SHP77 treated with DMSO at 0.1 percent for 48 hours (cell line): ENCODE data around the gene DNASE1L1.

Experiments used
- DNase-seq: peaks from one replicate; lab custom pipeline; 2025; lab: John Stamatoyannopoulos, UW

The DNASE1L1 gene

GRCh38 chrX:154436374-154436982, 27.4 kb upstream of the DNASE1L1 start:
- no peak for DNase-seq

DNA sequence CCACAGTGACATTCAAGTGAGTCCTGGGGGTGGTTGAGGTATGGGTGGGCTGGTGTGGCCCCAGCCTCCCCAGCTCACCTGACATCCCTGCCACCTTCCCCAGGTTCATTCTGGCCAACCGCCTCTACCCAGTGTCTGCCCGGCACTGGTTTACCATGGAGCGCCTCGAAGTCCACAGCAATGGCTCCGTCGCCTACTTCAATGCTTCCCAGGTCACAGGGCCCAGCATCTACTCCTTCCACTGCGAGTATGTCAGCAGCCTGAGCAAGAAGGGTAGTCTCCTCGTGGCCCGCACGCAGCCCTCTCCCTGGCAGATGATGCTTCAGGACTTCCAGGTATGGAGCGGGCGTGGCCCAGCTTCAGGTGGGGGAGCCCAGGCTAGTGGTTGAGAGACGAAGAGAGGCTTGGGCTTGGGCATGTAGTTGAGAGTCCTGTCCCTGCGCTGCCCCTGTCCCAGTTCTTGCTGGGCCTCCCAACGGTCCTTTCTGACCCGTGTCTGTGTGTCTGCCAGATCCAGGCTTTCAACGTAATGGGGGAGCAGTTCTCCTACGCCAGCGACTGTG, 26.2 kb upstream of the DNASE1L1 start:
- DNase-seq = no peak

DNA sequence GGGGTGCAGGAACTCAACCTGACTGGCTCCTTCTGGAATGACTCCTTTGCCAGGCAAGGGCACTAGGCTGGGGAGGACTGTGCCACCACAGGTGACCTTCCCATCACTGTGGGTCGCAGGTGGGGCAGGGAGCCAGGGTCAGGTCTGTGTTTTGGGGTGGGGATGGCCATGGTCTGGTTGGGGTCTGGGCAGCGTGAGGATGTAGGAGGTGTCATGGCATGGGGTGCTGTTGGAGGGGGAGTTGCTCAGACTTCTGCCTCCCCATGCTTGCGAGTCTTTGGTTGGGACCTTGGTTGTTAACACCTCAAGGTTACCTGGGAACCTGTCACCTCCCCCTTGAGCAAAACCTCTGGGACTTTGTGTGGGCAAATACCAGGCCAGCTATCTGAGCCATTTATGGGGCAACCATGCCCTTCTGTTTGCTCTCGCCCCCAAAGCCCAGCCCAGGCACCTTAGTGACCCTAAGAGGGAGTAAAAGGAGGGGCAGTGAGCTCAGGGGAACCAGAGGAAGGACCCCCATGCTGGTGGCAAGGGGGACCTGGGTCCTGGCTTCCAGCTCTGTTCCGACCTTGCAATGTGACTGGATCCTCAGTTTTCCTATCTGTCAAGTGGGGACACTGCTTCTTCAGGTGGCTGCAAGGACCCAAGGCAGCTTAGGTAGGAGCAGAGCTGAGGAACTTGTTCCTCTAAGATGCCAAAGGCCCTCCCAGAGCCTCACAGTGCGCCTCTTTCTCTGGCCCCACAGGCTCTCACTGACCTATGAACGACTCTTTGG, 25.5 kb upstream of the DNASE1L1 start:
- DNase-seq = no peak

DNA sequence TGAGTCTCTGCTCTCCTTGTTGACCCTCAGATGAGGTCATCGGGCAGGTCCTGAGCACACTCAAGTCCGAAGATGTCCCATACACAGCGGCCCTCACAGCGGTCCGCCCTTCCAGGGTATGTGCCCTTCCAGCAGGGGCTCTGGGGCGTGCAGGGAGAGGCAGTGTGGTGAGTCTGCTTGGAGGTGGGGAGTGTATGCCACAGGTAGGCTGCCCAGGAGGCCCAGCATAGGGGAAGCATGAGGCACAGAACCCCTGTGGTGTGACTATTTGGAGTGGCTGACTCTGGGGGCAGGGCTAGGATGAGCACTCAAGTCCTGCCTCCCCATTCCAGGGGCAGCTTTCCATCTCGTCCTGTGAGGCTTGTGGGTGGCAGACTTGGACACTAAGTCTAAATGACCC, 24.6 kb upstream of the DNASE1L1 start:
- DNase-seq = no peak

- no peak for DNase-seq
These were observed 23.2 kb upstream of the DNASE1L1 start for GRCh38 chrX:154432210-154432609.

- no peak for DNase-seq
These were observed 22.3 kb upstream of the DNASE1L1 start for GRCh38 chrX:154431341-154431740.

DNA sequence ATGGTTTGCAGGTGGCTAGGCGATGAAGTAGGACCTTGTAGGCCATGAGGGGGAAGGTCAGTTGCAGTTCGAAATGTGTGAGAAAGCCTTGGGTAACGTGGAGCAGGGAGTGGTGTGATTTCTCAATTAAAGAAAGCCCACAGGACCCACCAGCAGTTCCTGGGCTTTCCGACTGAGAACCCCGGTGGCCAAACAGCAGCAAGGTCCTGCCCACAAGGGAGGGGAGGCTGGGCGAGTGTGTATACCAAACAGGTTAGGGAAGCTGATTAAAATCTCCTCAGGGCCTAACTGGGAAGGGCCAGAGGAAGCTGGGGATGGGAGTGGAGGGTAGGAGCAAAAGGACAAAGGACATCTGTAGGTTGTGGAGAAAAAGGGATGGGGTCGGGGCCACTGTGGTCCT, 21.9 kb upstream of the DNASE1L1 start:
- DNase-seq = no peak

DNA sequence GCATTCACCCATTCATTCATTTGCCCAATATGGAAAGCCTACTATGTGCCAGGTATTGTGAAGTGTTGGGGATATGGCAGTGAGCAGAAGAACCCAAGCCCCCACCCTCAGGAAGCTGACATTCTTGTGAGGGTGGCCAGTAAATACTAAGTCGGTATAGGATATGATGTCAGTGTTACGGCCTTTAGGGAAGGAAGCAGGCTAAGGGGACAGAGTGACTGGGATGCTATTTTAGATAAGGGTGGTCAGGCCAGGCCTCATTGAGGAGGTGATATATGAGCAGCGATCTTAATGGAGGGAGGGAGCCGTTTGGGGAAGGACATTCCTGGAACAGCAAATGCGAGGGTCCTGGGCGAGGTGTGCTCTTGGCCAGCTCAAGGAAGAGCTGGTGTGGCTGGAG, 21.4 kb upstream of the DNASE1L1 start:
- DNase-seq = no peak

- no peak for DNase-seq
These were observed 20.7 kb upstream of the DNASE1L1 start for GRCh38 chrX:154429711-154430110.

DNA sequence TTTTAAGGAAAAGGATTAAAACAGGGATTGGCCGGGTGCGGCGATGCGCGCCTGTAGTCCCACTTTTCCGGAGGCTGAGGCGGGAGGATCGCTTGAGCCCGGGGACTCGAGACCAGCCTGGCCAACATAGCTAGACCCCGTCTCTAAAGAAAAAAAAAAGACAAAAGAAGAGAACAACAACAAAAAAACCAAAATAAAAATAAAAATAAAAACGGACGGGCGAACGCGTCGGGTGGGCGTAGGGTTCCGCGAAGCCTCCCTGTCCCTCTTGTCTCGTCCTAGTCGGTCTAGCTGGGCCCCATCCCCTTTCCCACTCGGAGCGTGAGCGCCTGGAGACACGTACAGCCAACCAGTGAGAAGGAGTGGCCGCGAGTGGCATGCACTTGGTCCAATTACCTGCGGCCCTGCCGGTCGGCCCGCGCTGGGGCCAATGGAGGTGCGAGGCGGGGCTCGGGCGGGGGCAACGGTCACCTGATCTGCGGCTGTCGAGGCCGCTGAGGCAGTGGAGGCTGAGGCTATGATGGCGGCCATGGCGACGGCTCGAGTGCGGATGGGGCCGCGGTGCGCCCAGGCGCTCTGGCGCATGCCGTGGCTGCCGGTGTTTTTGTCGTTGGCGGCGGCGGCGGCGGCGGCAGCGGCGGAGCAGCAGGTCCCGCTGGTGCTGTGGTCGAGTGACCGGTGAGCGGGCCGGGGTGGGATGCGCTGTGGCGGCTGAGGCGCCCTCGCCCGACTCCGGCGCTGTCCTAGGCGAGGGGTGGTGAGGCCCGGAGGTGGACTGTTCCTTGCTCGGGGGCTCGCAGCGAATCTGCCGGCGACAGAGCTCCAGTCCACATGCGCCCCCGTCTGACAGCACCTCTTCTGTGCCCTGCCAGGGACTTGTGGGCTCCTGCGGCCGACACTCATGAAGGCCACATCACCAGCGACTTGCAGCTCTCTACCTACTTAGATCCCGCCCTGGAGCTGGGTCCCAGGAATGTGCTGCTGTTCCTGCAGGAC, 19.4 kb upstream of the DNASE1L1 start, which contains the start of gene ATP6AP1:
ATP6AP1 (plus strand) TSS at position 502 of the 996 bp plus-strand sequence; CDS start at position 518, 16 bp downstream.
- peak; percentile 60 for DNase-seq

DNA sequence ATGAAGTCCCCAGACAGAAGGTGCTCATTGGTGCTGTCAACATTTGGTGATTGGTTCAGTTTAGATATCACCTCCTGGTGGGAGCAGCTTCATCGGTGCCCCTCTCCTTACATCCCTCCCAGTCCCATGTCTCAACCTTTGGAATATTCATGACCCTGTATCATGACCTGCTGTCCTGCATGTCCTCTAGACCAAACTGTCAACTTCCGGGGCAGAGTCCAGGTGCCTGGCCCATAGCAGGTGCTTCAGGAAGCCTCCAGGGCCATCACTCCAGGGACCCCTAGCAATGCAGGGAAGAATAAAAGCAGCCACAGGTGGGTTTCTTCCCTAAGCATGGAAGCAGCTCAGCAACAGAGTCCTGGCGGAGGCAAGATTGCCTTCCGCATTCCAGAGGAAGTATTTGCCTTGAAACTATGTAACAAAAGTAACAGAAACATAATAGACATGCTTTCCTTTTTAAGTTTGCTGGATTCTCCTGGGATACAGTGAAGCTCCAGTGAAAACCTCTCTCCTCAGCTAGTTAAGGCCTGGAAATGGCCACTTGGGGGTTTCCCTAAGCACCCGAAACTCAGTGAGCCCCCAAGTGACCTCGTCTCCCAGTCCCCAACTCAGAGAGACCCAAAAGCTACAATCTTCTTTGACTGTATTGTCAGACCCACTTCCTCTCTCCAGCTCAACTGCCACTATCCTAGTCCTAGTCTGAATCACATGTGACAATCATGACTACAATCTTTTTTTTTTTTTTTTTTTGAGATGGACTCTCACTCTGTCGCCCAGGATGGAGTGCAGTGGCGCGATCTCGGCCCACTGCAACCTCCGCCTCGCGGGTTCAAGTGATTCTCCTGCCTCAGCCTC, 18.1 kb upstream of the DNASE1L1 start:
- DNase-seq = no peak

DNA sequence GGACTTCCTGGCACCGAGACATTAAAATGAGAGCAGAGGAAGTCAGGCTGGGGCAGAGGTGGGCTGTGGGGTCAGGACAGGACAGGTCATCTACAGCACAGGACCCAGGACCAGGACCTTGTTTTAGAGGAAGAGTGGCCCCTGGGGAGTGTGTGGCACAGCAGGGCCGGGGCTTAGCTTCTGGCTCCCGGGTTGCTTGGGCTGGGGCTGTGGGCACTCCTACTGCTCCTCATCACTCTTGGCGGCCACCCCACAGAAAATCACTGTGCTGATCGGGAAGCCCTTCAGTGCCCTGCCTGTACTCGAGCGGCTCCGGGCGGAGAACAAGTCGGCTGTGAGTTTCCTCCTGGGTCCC, 11.3 kb upstream of the DNASE1L1 start:
- DNase-seq = no peak

DNA sequence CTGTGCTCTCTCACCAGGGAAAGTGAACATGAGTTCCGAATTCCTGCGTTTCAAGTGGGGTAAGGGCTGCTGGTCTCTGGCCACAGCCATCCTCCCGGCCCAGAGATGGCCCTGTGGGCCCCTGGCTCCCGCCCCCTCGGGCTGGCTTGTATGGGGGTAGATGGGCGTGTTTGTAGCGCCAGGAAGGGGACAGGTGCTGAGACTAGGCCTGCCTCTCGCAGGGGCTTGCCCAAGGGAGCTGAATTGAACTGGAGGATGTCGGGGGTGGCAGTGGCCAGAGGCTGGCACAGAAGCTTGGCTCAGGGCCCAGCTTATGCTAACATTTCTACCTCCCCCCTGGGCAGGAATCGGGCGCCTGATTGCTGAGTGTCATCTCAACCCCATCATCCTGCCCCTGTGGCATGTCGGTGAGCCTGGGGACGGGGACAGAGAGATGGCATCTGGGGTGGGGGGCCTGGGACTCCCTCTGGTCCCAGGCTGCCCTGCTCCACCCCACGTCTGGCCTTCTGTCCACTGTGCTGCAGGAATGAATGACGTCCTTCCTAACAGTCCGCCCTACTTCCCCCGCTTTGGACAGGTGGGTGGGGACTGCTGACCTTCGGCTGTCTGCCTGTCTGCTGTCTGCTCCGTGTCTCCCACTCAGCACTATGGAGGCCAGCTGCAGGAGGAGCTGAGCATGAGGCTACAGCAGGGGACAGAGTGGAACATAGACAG, 10.8 kb upstream of the DNASE1L1 start:
- peak; percentile 60 for DNase-seq

- DNase-seq = no peak
These were observed 10.1 kb upstream of the DNASE1L1 start for GRCh38 chrX:154419189-154419588.

DNA sequence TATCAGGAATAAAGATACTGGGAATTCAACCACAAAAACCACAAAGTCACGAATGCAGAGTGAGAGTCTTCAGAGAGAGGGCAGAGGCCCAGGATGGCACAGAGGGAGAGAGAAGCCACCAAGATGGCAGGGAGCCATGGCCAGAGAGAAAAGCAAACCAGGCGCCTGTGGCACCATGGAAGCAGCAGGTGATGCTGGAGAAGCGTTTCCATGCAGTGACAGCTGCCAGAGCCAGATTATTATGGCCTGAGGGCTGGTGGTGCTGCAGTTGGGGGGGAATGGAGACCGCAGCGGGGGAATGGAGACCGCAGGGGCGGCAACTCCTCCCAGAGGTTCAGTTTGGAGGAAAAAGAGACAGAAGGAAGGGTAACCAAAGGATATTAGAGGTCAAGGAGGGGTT, 8.1 kb upstream of the DNASE1L1 start:
- no peak for DNase-seq

DNA sequence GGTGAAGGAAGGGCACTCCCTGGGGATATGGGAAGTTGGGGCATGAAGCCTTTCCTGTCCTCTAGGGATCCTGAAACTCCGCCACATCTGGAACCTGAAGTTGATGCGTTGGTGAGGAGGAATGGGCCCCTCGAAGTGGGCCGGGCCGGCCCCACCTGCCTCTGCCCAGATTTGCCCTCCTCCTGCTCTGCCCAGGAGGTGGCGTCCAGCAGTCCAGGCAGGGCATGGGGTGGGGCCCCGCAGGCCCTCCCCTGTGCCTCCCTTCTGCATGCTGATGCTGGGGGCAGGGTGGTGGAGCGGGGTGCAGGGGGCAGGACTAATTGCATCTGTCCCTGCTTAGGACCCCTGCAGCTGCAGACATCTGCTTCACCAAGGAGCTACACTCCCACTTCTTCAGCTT, 4.1 kb upstream of the DNASE1L1 start:
- DNase-seq = no peak

DNA sequence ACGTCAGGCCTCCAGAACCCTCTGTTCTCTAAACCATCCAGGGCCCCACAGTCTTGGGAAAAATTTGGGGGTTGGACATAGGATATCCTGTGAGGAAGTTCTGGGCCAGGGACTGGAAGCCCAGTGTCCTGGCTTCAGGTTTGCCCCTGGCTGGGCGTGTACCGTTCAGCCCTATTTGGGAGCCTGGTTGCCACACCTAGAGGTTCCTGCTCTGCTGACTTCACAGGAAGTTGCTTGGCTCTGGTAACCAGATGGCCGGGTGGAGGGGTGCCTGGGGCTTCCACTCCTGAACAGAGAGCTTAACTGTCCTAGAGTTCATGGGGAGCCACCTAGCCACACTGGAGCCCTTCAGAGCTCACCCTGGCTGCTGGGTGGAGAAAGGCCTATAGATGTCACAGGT, 3.4 kb upstream of the DNASE1L1 start:
- DNase-seq = no peak

DNA sequence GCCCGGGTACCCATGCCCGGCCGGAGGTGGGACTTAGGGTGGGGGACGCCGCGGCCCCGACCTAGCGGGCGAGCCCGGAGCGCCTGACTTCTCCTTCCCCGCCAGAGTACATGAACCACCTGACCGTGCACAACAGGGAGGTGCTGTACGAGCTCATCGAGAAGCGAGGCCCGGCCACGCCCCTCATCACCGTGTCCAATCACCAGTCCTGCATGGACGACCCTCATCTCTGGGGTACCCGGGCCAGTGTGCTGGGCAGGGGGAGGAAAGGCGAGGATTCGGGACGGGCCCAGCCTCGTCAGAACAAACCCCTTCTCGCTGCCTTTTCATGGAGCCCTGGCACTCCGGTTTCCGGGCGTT, 2.9 kb upstream of the DNASE1L1 start:
- no peak for DNase-seq

DNA sequence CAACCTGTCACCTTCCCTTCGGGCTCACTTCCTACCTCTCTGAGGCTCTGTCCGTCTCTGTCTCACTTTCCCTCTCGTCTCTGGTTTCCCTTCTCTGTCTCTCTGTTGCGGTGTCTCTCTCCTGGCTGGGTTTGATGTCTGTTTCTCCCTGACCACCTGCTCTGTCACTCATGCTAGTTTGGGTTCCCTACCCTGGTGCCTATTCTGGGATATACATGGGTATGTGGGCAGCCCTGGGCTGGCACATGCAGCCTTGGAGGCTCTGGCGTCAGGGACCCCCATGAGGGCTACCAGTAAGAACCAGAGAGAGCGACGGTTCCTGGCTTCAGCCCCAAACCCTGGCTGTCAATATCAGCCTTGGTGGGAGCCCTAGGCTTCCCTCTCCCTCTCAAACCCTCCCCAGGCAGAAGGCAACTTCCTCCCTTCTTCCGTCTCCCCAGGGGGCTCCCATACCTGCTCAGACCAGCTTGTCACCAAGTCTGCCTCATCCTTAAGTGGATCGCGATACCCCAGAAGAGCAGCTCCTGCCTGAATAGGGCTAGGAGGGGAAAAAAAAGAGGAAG, 314 bp downstream of the DNASE1L1 start:
- DNase-seq = no peak

DNA sequence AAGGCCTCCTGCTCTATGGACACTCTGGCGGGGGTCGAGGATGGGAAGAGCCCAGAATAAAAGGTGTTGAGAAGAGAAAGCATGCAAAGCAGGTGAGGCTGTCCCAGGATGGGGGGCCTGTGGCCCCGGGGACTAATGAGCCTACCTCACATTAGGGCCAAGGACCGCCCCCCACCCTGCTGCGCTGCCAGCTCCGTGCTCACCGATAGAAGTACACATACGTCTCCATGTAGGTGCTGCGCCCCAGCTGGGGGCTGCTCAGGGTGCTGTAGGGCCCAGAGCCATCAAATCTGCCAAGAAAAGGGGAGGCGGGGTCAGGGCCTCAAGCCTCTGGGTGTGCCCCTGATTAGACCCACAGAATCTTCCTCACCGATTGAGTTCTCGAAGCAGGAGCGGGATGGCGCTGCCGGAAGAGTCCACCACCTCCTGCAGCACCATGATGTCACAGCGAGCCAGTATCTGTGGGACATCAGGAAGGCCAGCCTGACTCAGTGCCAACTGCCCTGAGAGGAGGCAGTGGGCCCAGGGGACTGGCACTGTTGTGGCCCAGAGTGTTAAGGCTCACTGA, 4.3 kb downstream of the DNASE1L1 start:
- DNase-seq = no peak
